Hindlimb muscle (tissue), 1 donor: ENCODE results near the gene OR6K3. TPM values are rescaled to one million over a fixed set of nuclear protein-coding genes. Genes with fewer than 3 reads are reported as not detected.
"Not testable (repeated sequence)": the region's sequence is repeated elsewhere in the genome, so short reads cannot be mapped to it uniquely, and the experiment has no call there.

ENCODE experiments used
- DNase-seq: peaks from one replicate; pipeline ENCODE4 v3.0.0-alpha.2; 2013
- polyA plus RNA-seq: library from polyadenylated mRNA; unstranded; fragments of 120-200 nt; gene quantifications from one replicate; pipeline ENCODE4 v1.2.1, GENCODE V29; 2013; ENCODE audit not compliant: insufficient read length

OR6K3 gene, protein sequence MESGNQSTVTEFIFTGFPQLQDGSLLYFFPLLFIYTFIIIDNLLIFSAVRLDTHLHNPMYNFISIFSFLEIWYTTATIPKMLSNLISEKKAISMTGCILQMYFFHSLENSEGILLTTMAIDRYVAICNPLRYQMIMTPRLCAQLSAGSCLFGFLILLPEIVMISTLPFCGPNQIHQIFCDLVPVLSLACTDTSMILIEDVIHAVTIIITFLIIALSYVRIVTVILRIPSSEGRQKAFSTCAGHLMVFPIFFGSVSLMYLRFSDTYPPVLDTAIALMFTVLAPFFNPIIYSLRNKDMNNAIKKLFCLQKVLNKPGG
- polyA plus RNA-seq, result not detected

DNA sequence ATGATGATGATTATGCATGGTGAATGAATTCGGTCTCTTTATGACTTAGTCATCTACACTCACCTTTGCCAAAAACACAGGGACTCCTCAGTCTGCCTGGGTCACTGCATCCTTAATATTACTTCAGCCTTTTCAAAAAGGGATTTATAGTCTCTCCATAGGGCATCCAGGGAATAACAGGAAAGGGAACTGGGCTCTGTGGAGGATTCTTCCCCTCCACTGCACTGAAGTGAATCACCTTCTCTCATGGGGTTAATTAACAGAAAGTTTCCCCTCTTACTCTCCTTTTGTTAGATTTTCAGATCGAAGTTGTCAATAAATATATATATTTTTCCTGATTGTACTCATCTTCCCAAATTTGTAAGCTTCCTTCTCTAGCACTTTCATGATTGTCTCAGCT is at the start of gene OR6K3:
TSS of gene OR6K3 (minus strand) at position 101 of the 400 bp plus-strand sequence. CDS start 2,605 bp downstream, outside the sequence.
- no peak for DNase-seq

DNA sequence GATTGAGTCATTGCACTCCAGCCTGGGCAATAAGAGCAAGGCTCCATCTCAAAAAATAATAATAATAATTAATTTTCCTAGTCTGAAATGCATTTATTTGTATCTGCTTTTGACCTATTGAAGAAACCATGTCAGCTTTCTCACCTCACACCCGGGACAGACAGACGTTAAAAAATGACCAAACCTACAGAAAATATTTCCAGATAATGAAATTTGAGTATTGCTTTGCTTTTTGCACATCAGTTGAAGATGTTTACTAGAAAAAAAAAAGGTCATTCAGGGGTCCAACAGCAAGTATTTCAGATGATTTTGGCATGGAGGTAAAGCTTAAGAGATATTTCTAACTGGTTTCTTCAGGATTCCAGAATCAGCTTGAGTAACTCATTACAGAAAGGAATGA is 33.9 kb upstream of the OR6K3 start, which contains the start of gene OR6K6:
TSS of gene OR6K6 (plus strand) at position 301 of the 400 bp plus-strand sequence. CDS start 168 bp downstream, outside the sequence.
- no peak for DNase-seq

DNA sequence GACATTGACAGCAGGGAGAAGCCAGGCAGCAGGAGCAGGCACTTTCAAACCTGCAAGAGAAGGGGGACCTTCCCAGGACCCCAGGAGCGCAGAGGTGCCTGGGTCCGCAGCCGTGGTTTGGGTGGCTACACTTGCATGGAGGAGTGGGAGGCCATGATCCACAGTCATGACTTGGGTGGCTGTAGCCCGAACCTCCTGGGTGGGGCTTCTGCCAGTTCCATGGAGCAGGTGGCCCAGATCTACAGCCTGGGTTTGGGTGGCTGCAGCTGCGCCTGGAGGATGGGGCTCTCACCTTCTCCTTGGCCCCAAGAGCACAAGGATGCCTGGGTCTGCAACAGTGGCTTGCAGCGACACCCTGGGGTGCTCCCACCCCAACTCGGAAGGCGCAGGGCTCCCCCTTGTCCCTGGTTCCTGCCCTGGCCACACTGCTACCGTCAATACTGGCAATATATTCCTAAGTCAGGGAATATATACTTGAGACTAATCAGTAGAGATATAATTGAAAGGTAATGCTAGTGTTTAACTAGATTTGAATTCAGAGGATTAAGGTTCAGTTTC is 31.7 kb upstream of the OR6K3 start:
- no peak for DNase-seq

DNA sequence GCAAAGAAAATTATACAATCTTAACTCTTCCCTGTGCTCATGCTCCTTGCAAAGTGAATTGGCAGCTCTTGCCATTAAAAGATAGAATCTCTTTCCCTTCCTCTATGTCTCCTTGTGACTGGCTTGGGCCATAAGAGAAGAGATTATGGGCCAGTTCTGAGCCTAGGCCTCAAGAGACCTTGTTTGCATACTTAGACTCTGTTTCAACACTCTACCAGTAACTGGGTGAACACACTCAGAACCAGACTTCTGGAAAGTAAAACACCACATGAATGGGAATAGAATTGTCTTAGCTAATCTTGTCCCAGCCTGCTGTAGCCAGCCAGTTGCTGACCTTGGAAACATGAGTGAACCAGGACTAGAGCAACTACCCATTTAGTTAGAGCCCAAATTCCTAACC is 15.3 kb upstream of the OR6K3 start:
- DNase-seq, result no peak

DNA sequence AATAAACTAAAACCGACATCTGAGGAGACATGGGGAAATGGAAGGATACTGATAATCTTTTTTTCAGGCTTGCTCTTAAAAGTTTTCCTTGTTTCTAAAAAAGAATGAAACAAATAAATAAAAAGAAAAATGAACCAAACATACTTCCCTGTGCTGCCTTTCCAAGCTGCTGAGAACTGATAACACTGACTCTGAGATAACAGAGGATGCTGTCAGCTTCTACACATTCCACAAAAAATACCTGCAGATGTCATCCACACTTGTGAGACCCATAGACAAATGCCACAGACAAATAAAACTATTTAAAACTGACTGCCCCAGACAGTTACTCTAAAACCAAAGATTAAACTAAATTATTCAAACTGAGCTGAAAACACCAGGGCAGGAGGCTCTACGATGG is 12.0 kb upstream of the OR6K3 start:
- DNase-seq, result no peak

DNA sequence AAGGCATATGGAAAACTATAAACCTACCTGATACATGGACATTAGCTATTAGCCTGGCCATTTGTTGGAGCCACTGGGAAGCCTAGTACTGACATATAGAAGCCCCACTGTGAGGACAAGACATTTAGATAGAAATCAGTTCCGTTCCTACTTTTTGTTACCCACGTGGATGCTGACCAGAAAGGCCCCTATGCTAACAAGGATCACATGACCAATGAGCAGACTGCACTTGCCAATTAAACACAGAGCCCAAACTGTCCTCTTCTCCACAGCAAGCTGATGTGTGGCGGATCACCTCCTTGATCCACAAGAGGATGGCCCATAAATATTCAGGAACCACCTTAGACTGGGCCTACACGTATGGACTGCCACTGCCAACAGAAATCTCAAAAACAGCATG is 11.2 kb upstream of the OR6K3 start:
- no peak for DNase-seq

DNA sequence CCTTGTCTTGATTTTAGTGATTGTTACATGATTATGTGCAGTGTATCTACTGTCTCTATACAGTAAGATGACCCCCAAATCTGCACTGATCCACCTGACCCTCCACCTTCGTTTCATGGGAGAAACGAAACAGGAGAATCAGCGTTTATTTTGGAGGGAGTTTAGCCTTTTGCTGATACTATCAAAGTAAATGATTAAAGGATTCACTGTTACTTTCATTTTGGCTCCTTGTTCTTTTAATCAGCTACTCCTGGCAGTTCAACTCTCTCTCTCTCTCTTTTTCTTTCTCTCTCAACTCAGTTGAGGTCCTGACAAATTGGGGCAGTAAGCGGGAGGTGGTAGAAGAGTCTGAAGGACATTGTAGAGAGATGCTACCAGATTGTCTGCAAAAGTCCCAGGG is 9.9 kb upstream of the OR6K3 start:
- no peak for DNase-seq

DNA sequence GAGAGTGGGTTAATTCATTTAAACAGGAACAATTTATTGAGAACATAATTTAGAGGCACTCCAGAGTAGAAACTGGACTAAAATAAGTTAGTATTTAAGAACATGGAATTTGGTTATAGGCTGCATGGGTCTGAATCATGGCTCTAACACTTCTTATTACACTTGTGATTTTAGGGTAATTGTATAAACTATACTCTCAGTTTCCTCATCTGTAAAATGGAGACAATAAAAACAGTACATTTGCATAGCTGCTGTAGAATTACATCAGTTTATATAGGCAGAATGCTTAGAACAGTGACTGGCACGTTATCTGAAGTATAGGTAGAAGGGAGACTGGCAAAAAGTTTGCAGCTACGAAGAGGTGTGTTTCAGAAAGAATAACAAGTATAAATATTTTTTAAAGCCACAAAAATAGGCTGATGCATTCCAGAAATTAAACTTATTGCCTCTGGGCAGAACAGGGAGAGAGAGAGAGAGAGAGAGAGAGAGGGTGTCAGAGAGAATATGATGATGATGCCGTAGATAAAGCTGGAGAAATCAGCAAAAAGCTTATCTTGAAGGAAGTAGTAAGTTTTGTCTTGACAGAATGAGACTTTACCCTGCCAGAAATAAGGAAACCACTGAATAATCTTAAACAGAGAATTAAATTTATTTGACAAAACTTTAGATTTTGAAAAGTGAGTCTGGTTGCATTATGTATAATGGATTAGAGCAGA is 8.1 kb upstream of the OR6K3 start:
- no peak for DNase-seq

DNA sequence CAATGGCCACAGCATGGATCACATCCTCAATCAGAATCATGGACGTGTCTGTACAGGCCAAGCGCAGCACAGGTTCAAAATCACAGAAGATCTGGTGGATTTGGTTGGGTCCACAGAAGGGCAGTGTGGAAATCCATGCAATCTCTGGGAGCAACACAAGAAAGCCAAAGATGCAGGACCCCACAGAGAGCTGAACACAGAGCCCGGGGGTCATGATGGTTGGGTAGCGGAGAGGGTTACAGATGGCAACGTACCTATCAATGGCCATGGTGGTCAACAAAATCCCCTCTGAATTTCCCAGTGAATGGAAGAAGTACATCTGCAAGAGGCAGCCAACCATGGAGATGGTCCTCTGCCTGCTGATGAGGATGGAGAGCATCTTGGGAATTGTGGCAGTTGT is 3.9 kb upstream of the OR6K3 start:
- DNase-seq, result no peak

DNA sequence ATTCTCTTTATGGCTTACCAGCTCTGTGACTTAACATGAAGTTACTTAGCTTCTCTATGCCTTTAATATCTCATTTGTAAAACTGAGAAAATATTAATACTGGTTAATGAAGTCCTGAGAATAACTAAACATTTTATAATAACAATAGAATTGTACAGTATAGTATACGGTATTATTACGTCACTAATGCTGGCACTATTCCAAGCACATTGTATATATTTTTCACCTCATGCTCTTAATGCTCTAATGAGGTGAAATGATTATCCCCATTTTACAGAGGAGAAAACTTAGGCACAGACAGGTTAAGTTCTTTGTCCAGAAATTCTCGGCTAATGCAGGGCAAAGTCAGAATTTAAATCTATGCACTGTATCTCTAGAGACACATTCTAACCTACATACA is 856 bp downstream of the OR6K3 start:
- no peak for DNase-seq

DNA sequence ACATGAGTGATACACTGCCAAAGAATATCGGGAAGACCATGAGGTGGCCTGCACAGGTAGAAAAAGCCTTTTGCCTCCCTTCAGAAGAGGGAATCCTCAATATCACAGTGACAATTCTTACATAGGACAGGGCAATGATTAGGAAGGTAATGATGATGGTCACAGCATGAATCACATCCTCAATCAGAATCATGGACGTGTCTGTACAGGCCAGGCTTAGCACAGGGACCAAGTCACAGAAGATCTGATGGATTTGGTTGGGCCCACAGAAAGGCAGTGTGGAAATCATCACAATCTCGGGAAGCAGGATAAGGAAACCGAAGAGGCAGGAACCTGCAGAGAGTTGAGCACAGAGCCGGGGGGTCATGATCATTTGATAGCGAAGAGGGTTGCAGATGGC is 3.2 kb downstream of the OR6K3 start:
- DNase-seq, result no peak

DNA sequence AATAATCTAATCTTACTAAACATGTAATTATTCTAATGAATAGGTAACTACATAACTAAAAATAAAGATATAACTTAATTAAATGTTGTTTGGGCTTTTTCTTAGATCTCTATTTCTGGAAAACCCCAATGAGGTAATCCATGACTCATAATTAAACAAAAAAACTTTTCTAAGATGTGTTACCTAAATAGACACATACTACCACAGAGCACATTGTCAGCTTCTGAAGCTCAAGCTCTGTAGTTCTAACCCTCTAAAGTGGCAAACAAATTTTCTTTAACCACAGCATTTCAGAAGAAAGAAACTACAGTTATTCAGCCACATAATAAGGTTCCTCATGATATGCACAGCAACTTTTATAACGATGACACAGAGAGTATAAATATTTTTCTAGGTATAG is 4.2 kb downstream of the OR6K3 start:
- no peak for DNase-seq

DNA sequence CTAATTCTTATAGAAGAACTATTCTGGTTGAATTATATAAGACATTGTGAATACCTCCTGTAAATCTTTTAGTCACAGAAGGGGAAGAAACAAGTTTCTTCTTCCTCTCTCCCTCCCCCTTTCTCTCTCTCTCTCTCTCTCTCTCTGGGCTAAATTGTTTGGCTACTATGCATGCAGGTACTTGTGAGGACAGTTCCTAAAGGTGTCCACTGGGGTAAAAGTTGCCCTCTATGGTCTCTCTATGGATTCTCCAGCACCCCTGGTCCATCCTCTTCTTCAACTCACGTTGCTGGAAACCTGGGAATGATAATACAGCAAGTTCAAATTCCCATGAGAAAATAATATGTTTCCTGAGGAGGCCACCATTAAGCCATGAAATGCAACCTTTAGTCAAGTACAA is 5.8 kb downstream of the OR6K3 start:
- DNase-seq, result no peak

DNA sequence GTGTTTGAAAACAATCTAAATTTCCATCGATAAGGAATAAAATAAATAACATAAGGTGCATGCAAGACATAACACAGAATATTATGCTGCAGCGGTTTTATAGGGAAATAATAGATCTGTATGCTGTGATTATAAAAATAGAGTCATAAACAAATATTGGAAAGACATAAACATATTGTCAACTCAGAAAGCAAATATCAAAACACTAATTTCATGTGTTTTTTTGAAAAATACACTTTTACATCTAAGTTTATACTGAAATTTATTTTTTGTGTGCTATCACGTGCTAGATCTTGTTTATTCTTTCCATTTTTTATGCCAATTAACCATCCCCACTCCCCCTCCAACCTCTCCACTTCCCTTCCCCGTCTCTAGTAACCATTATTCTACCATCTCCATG is 9.4 kb downstream of the OR6K3 start:
- no peak for DNase-seq

DNA sequence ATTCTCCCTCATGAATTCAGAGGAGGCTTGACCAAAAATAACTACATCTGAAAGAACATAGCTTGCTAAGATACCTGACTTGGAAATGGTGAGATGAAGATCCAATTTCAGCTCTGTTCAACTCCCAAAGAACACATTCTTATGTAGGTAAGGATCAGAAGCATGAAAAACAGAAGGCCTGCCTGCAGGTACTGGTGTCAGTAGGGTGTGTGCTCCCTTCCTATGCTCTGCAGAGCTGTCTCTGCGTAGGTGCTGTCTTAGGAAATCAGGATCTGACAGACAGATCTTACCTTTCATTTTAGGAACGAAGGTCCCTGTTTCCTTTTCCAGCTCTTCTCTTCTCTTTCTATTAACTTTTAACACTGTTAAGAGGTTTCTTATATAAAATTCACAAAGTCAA is 14.4 kb downstream of the OR6K3 start:
- no peak for DNase-seq

DNA sequence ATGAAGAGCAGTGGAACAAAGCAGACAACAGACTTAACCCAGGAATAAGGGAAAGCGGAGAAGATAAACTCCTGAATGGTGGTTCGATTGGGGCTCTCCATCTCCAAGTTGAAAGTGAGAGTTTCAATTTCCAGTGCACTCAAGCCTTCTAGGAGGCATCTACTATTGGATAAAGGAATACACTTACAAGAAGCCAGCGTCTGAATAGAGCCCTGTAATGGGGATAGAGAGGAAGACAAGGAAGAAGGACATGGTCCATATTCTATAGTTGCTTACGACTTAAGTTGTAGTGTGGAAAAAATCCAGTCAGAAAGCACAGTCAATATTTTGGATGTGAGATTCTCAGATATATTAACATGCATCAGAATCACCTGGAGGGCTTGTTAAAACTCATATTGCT is 20.0 kb downstream of the OR6K3 start, which contains the start of gene OR6K2:
TSS of gene OR6K2 (minus strand) at position 101 of the 400 bp plus-strand sequence. CDS start at position 101, 0 bp downstream.
- DNase-seq, result no peak

DNA sequence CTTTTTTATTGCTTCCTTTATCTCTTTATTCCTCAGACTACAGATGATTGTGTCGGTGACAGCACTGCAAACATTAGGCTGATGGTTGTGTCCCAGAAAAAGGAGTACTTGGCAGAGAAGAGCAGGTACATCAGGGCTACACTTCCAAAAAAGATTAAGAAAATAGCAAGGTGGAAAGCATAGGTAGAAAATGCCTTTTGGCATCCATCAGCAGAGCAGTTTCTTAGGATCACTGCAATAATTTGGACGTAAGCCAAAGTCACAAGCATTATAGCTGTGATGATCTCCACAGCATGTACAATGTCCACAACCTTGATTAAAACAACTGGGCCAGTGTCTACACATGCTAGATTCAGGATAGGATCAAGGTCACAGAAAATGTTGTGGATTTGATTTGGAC is 25.9 kb downstream of the OR6K3 start:
- no peak for DNase-seq

DNA sequence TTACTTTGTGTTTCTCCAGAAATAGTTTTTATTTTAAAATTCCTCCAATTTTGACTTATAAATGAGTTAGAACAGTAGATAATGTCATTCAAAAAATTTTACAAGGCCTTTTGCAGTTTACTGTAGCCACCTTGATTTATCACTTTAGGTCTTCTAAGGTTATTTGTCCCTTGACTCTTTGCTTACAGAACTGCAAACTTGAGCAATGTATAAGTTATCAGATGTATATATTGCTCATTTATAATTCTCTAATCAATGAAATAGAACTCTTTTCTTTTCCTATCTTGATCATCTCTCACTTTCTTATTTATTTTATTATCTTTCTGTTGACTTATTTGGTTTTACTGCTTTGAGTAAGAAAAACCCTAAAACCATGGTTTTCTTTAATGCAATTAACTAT is 28.2 kb downstream of the OR6K3 start:
- no peak for DNase-seq

DNA sequence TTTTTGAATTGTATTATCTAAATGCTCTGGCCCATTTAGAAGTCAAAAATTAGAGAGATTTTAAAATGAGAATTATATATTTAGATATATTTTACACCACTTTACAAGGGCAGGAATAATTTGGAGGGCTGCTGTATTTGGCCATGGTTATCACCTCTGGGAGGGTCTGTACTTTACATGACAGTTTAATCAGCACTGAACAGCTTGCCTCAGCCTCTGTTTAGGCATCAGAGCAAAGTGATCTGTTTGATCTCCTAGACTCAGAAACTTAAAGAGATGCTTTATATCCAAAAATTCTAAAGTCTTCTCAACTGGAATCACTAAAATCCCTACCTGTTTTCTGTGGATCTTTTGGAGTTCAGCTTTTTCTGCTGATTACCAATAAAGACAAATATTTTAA is 28.6 kb downstream of the OR6K3 start:
- DNase-seq, result no peak

DNA sequence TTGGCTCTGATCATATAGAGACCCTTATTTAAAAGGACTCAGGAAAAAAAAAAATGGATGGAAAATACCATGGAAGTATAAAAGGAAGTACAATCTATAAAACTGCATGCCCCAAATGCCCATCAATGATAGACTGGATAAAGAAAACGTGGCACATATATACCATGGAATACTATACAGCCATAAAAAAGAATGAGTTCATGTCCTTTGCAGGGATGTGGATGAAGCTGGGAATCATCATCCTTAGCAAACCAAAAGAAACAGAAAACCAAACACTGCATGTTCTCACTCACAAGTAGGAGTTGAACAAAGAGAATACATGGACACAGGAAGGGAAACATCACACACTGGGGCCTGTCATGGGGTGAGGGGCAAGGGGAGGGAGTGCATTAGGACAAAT is 29.4 kb downstream of the OR6K3 start:
- DNase-seq, result not testable (repeated sequence)

DNA sequence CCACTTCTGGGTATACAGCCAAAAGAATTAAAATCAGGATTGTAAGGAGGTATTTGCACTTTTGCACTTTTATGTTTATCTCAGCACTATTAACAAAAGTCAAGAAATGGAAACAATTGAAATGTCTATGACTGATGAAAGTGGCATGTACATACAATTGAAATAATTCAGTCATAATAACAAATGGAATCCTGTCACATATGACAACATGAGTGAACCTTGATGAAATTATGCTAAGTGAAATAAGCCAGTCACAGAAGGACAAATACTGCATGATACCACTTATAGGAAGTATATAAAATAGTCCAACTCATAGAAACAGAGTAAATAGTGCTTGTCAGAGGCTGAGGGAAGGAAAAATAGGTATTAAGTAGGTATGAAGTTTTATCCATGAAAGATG is 30.6 kb downstream of the OR6K3 start:
- DNase-seq, result no peak

DNA sequence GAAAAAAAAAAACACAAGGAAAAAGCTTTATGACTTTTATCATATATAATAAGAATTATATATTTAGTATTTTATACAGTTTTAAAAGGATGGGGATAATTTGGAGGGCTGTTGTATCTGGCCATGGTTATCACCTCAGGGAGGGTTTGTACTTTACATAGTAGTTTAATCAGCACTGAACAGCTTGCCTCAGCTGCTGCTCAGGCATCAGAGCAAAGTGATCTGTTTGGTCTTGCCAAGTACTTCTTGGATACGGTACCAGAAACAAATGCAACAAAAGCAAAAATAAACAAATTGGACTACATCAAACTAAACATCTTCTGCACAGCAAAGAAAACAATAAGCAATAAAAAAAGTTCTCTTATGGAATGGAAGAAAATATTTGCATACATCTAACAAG is 31.4 kb downstream of the OR6K3 start:
- DNase-seq, result no peak

DNA sequence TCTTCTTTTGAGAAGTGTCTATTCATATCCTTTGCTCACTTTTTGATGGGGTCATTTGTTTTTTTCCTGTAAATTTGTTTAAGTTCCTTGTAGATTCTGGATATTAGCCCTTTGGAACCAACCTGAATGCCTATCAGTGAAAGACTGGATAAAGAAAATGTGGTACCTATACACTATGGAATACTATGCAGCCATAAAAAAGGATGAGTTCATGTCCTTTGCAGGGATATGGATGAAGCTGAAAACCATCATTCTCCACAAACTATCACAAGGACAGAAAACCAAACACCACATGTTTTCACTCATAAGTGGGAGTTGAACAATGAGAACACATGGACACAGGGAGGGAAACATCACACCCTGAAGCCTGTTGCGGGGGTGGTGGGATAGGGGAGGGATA is 32.2 kb downstream of the OR6K3 start:
- DNase-seq, result not testable (repeated sequence)

DNA sequence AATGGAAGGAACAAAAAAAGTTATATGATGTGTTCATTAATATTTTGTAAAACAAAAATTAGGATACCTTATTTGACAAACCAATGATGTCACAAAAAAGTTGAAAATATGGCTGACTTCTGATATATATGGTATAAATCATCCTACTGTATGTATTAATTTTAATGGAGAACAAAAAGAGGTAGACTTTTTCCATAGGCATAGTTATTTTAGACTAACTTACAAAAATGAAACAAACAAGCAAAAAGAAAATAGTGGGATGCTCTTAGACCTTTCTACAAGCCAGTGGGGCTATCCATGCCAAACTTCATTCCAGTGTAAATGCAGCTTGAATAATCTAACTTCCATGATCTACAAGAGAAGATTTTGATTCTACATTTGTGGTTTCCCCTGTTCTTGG is 33.5 kb downstream of the OR6K3 start:
- DNase-seq, result no peak
